Breast epithelium (tissue), 3 donors: Measurements from ENCODE around the gene TMEM170A.

ENCODE experiments used
- POLR2AphosphoS5 ChIP-seq, 3 donors: sonication (generic); formaldehyde crosslinking; IDR thresholded peaks; one replicate each; pipeline ENCODE4 v1.6.1; 2017; ENCODE audit warnings: antibody characterized with exemption in 3 of 3
- TF ChIP-seq, protein P1 (sequence below), 3 donors: fragments of 450-650 bp; IDR thresholded peaks; one replicate each; pipeline ENCODE4 v1.5.1; 2016 to 2017; ENCODE audit warnings: antibody characterized with exemption in 3 of 3, mild to moderate bottlenecking in 3 of 3, moderate library complexity in 3 of 3

DNA sequence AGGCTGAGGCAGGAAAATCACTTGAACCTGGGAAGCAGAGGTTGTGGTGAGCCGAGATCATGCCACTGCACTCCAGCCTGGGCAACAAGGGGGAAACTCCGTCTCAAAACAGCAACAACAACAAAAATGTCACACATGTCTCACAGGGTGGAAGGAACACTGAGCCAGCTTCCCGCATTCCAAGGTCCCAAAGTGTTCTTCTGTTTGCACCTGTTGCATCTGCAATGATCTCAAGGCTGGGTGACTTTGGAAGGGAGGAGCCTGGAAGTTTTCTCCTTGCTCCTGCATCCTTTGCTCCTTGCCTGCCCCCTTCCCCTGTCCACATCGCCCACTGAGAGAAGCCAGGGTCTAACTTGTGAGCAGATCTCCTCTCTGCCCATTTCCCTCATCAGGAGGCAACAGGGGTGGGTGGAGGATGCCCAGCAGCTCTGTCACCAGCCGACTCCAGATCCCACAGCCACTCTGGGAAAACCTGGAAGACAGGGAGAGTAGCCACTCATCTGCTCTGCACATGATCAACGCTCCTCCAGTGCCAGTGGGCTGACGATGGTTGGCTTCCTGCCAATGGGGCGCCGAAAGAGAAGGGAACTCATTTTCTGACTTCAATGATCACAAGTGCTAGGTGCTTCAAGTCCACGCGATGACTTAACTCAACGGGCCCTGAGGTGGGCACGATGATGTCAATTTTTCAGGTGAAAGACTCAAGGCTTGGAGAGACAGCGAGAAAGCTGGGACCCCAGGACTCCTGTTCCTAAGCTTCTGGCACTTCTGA lies 18.1 kb upstream of the TMEM170A start:
- TF ChIP-seq, protein P1, sequence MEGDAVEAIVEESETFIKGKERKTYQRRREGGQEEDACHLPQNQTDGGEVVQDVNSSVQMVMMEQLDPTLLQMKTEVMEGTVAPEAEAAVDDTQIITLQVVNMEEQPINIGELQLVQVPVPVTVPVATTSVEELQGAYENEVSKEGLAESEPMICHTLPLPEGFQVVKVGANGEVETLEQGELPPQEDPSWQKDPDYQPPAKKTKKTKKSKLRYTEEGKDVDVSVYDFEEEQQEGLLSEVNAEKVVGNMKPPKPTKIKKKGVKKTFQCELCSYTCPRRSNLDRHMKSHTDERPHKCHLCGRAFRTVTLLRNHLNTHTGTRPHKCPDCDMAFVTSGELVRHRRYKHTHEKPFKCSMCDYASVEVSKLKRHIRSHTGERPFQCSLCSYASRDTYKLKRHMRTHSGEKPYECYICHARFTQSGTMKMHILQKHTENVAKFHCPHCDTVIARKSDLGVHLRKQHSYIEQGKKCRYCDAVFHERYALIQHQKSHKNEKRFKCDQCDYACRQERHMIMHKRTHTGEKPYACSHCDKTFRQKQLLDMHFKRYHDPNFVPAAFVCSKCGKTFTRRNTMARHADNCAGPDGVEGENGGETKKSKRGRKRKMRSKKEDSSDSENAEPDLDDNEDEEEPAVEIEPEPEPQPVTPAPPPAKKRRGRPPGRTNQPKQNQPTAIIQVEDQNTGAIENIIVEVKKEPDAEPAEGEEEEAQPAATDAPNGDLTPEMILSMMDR (IDR thresholded peaks at IDR 0.05), result no peak
- no peak for TF ChIP-seq POLR2AphosphoS5 (IDR thresholded peaks at IDR 0.05)
